ENCODE results near the gene TNPO3. TPM values are rescaled to one million over a fixed set of nuclear protein-coding genes. Genes with fewer than 3 reads are reported as not detected.
"Not testable (repeated sequence)": the region's sequence is repeated elsewhere in the genome, so short reads cannot be mapped to it uniquely, and the experiment has no call there.

TNPO3 gene
- total RNA-seq, 1 donor from 2014 or later = 96.2 TPM

DNA sequence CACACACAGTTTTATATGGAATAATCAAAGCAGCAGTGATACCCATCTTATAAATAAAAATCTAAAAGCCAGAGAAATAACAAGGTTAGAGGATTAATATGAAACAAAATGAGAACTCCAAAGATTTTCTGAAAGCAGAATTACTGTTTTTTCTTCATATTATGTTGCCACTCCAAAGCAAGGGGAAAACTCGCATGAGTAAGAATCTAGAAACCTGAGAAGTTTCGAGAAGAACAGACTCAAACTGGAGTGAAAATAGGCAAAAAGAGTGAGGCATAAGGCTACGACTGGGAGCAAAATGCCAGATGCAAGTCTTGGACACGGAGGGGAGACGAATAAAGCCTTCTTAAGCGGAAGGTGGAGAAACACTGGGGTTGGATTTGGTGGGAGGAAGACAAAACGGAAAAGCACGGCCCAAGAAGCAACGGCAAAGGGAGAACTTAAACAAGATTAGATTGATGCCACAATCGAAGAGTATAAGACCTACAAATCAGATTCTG, 923 bp downstream of the TNPO3 start:
- H3K4me1 ChIP-seq = peaks cover 23% of the 10 kb centered on the region
- H3F3A ChIP-seq (ENCODE audit: low read depth) = peaks cover 15% of the 10 kb centered on the region
- peak overlapping the region; percentile 95 for H3K4me2 ChIP-seq
- Mint-ChIP-seq H3K4me1 (peaks cover 25% of the 10 kb centered on the region), H3K27ac (peak overlapping the region; percentile 100), H3K27me3 (ENCODE audit: insufficient read depth, low read depth) (peaks cover 5% of the 10 kb centered on the region), H3K36me3 (peaks cover 9% of the 10 kb centered on the region), H3K4me3 (peak overlapping the region; percentile 97), H3K9me3 (no peaks in the 10 kb centered on the region)
- peak overlapping the region; percentile 78 for H3K9ac ChIP-seq
- no peaks in the 10 kb centered on the region for H3K9me3 ChIP-seq (ENCODE audit: low read depth)
- peak overlapping the region; percentile 98 for H3K27ac ChIP-seq
- no peak for DNase-seq (ENCODE audit: low spot score)
- peaks cover 39% of the 10 kb centered on the region for H4K20me1 ChIP-seq (ENCODE audit: low read depth)
- H3K79me2 ChIP-seq (ENCODE audit: low read depth) = peaks cover 60% of the 10 kb centered on the region
- H2AFZ ChIP-seq (replicated peaks) = peak overlapping the region; percentile 93
- no peaks in the 10 kb centered on the region for H3K36me3 ChIP-seq
- TF ChIP-seq, protein P1, sequence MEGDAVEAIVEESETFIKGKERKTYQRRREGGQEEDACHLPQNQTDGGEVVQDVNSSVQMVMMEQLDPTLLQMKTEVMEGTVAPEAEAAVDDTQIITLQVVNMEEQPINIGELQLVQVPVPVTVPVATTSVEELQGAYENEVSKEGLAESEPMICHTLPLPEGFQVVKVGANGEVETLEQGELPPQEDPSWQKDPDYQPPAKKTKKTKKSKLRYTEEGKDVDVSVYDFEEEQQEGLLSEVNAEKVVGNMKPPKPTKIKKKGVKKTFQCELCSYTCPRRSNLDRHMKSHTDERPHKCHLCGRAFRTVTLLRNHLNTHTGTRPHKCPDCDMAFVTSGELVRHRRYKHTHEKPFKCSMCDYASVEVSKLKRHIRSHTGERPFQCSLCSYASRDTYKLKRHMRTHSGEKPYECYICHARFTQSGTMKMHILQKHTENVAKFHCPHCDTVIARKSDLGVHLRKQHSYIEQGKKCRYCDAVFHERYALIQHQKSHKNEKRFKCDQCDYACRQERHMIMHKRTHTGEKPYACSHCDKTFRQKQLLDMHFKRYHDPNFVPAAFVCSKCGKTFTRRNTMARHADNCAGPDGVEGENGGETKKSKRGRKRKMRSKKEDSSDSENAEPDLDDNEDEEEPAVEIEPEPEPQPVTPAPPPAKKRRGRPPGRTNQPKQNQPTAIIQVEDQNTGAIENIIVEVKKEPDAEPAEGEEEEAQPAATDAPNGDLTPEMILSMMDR (IDR thresholded peaks at IDR 0.05) = no peak
- TF ChIP-seq EZH2 (IDR thresholded peaks at IDR 0.05) = no peak
- TF ChIP-seq EZH2phosphoT487 (IDR thresholded peaks at IDR 0.05) = no peak
- no peaks in the 10 kb centered on the region for H3K27me3 ChIP-seq
- H3K4me3 ChIP-seq = peak overlapping the region; percentile 89

DNA sequence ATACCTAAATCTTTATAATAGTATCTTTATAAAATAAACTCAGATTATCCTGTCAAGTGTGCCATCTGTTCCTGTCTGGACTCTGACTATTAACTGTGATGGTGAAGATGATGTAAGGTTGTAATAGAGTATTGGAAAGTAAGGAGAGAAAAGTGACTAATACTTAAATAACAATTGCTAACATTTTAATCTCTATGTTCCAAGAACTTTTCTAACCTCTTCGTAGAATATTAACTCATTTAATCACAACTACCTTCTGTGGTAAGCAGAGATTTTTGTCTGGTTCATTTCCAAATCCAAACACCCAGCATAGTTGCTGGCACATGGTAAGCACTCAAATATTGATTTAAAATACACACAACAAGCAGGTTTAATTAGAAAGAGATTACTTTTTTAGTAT, 2.5 kb downstream of the TNPO3 start:
- Histone ChIP-seq H3K36me3 (no peaks in the 10 kb centered on the region), H3K27ac (no peak overlapping the region), H2AFZ (replicated peaks) (no peak overlapping the region), H3K4me1 (peaks cover 23% of the 10 kb centered on the region), H3K27me3 (no peaks in the 10 kb centered on the region), H3K4me3 (peak overlapping the region; percentile 89), H3K9me3 (ENCODE audit: low read depth) (no peaks in the 10 kb centered on the region), H3F3A (ENCODE audit: low read depth) (peaks cover 15% of the 10 kb centered on the region), H3K9ac (no peak overlapping the region), H3K79me2 (ENCODE audit: low read depth) (peaks cover 76% of the 10 kb centered on the region), H3K4me2 (peak overlapping the region; percentile 95), H4K20me1 (ENCODE audit: low read depth) (peaks cover 48% of the 10 kb centered on the region)
- Mint-ChIP-seq H3K4me1 (peaks cover 25% of the 10 kb centered on the region), H3K36me3 (peaks cover 9% of the 10 kb centered on the region), H3K27ac (no peak overlapping the region), H3K4me3 (peak overlapping the region; percentile 97), H3K27me3 (ENCODE audit: insufficient read depth, low read depth) (peaks cover 5% of the 10 kb centered on the region), H3K9me3 (no peaks in the 10 kb centered on the region)
- no peak for DNase-seq (ENCODE audit: low spot score)
- no peak for TF ChIP-seq EZH2 (IDR thresholded peaks at IDR 0.05)
- TF ChIP-seq, protein P1 (IDR thresholded peaks at IDR 0.05) = no peak
- TF ChIP-seq EZH2phosphoT487 (IDR thresholded peaks at IDR 0.05) = no peak

GRCh38 chr7:129051459-129051858, 3.5 kb downstream of the TNPO3 start:
- not testable (repeated sequence) for H3K27ac ChIP-seq; H3K9me3 ChIP-seq (ENCODE audit: low read depth); H3K36me3 ChIP-seq; H3K4me2 ChIP-seq; H3K27me3 Mint-ChIP-seq (ENCODE audit: insufficient read depth, low read depth); H3K4me3 ChIP-seq; H2AFZ ChIP-seq (replicated peaks); H3K4me3 Mint-ChIP-seq; H3K27ac Mint-ChIP-seq; H3K9me3 Mint-ChIP-seq; H3K36me3 Mint-ChIP-seq; H3K27me3 ChIP-seq; DNase-seq (ENCODE audit: low spot score); H3K9ac ChIP-seq
- Histone ChIP-seq H3F3A (ENCODE audit: low read depth) (peaks cover 15% of the 10 kb centered on the region), H4K20me1 (ENCODE audit: low read depth) (peaks cover 49% of the 10 kb centered on the region), H3K79me2 (ENCODE audit: low read depth) (peaks cover 85% of the 10 kb centered on the region), H3K4me1 (peaks cover 25% of the 10 kb centered on the region)
- H3K4me1 Mint-ChIP-seq = peaks cover 25% of the 10 kb centered on the region

DNA sequence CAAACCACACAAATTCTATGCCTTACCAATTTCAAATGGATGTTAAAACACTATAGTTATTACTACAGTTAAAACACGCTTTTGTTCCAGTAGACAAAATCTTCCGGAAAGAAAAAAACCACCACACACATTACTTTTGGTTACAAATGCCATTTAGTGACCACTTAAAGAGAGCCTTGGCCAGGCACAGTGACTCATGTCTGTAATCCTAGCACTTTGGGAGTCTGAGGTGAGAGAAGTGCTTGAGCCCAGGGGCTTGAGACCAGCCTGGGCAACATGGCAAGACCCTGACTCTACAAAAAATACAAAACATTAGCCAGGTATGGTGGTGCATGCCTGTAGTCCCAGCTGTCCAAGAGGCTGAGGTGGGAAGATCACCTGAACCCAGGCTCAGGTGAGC, 7.2 kb downstream of the TNPO3 start:
- no peaks in the 10 kb centered on the region for H3K27me3 Mint-ChIP-seq (ENCODE audit: insufficient read depth, low read depth)

More for the DNA sequence above, 7.2 kb downstream of the TNPO3 start:
- H3K4me1 ChIP-seq = peaks cover 35% of the 10 kb centered on the region
- no peak overlapping the region for H3K9ac ChIP-seq
- no peaks in the 10 kb centered on the region for H3K9me3 ChIP-seq (ENCODE audit: low read depth)
- peaks cover 73% of the 10 kb centered on the region for H4K20me1 ChIP-seq (ENCODE audit: low read depth)
- no peak overlapping the region for H2AFZ ChIP-seq (replicated peaks)
- H3K27ac ChIP-seq = no peak overlapping the region
- H3K4me3 ChIP-seq = no peak overlapping the region
- H3K36me3 Mint-ChIP-seq = peaks cover 9% of the 10 kb centered on the region
- no peak for DNase-seq (ENCODE audit: low spot score)
- TF ChIP-seq, protein P1 (IDR thresholded peaks at IDR 0.05) = no peak
- TF ChIP-seq EZH2phosphoT487 (IDR thresholded peaks at IDR 0.05) (no peak), EZH2 (IDR thresholded peaks at IDR 0.05) (no peak)
- no peak overlapping the region for H3K4me2 ChIP-seq
- H3K36me3 ChIP-seq = no peaks in the 10 kb centered on the region
- H3F3A ChIP-seq (ENCODE audit: low read depth) = peaks cover 21% of the 10 kb centered on the region
- H3K79me2 ChIP-seq (ENCODE audit: low read depth) = peaks cover 100% of the 10 kb centered on the region
- no peak overlapping the region for H3K27ac Mint-ChIP-seq
- H3K4me3 Mint-ChIP-seq = no peak overlapping the region
- H3K27me3 ChIP-seq = no peaks in the 10 kb centered on the region
- peaks cover 18% of the 10 kb centered on the region for H3K4me1 Mint-ChIP-seq
- no peaks in the 10 kb centered on the region for H3K9me3 Mint-ChIP-seq

Data from neural progenitor cell (in vitro differentiated cells).